Natural killer cell (primary cell): ENCODE results near the gene LRRC55. TPM values are rescaled to one million over a fixed set of nuclear protein-coding genes. Genes with fewer than 3 reads are reported as not detected.

Source experiments
- ATAC-seq, 3 donors: fragments of 150-1000 bp in 2 of 3; fragments of 200-7000 bp in 1 of 3; cut with Tn5 transposase; 1 replicate in 1 of 3; 2 replicates in 2 of 3; pipeline ENCODE4 v1.10.0; 2021; ENCODE audit warnings: mild to moderate bottlenecking in 2 of 3, moderate library complexity in 2 of 3
- DNase-seq, 2 donors: peaks; one replicate each; pipeline versions ENCODE4 v3.0.0 to v3.0.0-alpha.2; 2013 to 2021; ENCODE audit warnings: mixed read lengths in 1 of 2
- H3K27ac ChIP-seq: one replicate; pipeline ENCODE4 v1.5.1; 2013; ENCODE audit warnings: mild to moderate bottlenecking, low read length
- H3K27me3 ChIP-seq: one replicate; pipeline ENCODE4 v1.6.1; 2013; ENCODE audit warnings: low read length; ENCODE audit not compliant: control insufficient read depth, insufficient read depth
- H3K36me3 ChIP-seq: one replicate; pipeline ENCODE4 v1.6.1; 2013; ENCODE audit warnings: low read length; ENCODE audit not compliant: control insufficient read depth, insufficient read depth
- H3K4me1 ChIP-seq: one replicate; pipeline ENCODE4 v1.6.1; 2013; ENCODE audit warnings: low read length; ENCODE audit not compliant: control insufficient read depth, insufficient read depth
- H3K4me3 ChIP-seq: one replicate; pipeline ENCODE4 v1.5.1; 2013; ENCODE audit warnings: low read length
- H3K9me3 ChIP-seq: one replicate; pipeline ENCODE4 v1.6.1; 2013; ENCODE audit warnings: low read length; ENCODE audit not compliant: control insufficient read depth, insufficient read depth
- H3K27ac Mint-ChIP-seq, 2 donors: one replicate each; pipeline ENCODE4 v1.8.0; 2022; ENCODE audit warnings: mild to moderate bottlenecking in 2 of 2, mixed read lengths in 2 of 2, moderate library complexity in 1 of 2
- H3K27me3 Mint-ChIP-seq, 2 donors: one replicate each; pipeline ENCODE4 v1.8.0; 2022; ENCODE audit warnings: low read depth in 2 of 2, mixed read lengths in 2 of 2
- H3K36me3 Mint-ChIP-seq: one replicate; pipeline ENCODE4 v1.8.0; 2022; ENCODE audit warnings: mixed read lengths
- H3K4me1 Mint-ChIP-seq, 2 donors: one replicate each; pipeline ENCODE4 v1.8.0; 2022; ENCODE audit warnings: mixed read lengths in 2 of 2
- H3K4me3 Mint-ChIP-seq: one replicate; pipeline ENCODE4 v1.8.0; 2022; ENCODE audit warnings: mild to moderate bottlenecking, moderate library complexity, mixed read lengths
- H3K9me3 Mint-ChIP-seq, 2 donors: one replicate each; pipeline ENCODE4 v1.8.0; 2022; ENCODE audit warnings: mixed read lengths in 2 of 2
- CTCF ChIP-seq: fragments of 200-600 bp; IDR thresholded peaks from one replicate; pipeline ENCODE4 v1.8.0; 2022; ENCODE audit warnings: antibody characterized with exemption
- WGBS: methylation state at CpG from one replicate; pipeline ENCODE4 v1.1.7; 2013; ENCODE audit warnings: missing lambda C conversion rate; ENCODE audit not compliant: insufficient coverage; 5-methylcytosine and 5-hydroxymethylcytosine counted together
- intact Hi-C: fragments of 100-400 bp; cut with micrococcal nuclease; formaldehyde crosslinking; loops from one replicate; pipeline ENCODE4 v1.14.2; 2022
- total RNA-seq, 4 donors: library from RNA; stranded (reverse); fragments of 120-200 nt in 1 of 4; gene quantifications; one replicate each; pipeline versions ENCODE4 v1.2.3 to v1.2.4, GENCODE V29; 2013 to 2022

LRRC55 gene
- total RNA-seq, 3 donors from 2014 or later (not counting 1 experiment from before 2014, with no cell fraction given) = not detected

- H3K4me1 Mint-ChIP-seq = no peaks in the 10 kb centered on the region
- H3K27me3 Mint-ChIP-seq = peaks cover 13 to 33% of the 10 kb centered on the region in 2 donors
- H3K4me1 ChIP-seq = no peaks in the 10 kb centered on the region
- H3K9me3 ChIP-seq = no peaks in the 10 kb centered on the region
- TF ChIP-seq CTCF = no peak
- H3K36me3 ChIP-seq = no peaks in the 10 kb centered on the region
- H3K27ac ChIP-seq = no peak overlapping the region
- no peak overlapping the region for H3K4me3 ChIP-seq
- DNase-seq (no peak), ATAC-seq (no peak)
- no peak overlapping the region for H3K4me3 Mint-ChIP-seq
- no peaks in the 10 kb centered on the region for H3K9me3 Mint-ChIP-seq
- no peak overlapping the region for H3K27ac Mint-ChIP-seq
- no peaks in the 10 kb centered on the region for H3K27me3 ChIP-seq
- WGBS = 36% methylated on average over 6 of the region's 6 CpGs
- intact Hi-C loops = no loop called here
- H3K36me3 Mint-ChIP-seq = no peaks in the 10 kb centered on the region
Measured at GRCh38 chr11:57207168-57207567, 25.4 kb downstream of the LRRC55 start.

- Histone ChIP-seq H3K27me3 (no peaks in the 10 kb centered on the region), H3K36me3 (no peaks in the 10 kb centered on the region), H3K27ac (no peak overlapping the region), H3K9me3 (no peaks in the 10 kb centered on the region), H3K4me1 (no peaks in the 10 kb centered on the region), H3K4me3 (no peak overlapping the region)
- intact Hi-C loops = no loop called here
- peaks cover 9 to 20% of the 10 kb centered on the region in 2 donors for H3K27me3 Mint-ChIP-seq
- DNase-seq (no peak), ATAC-seq (no peak)
- H3K36me3 Mint-ChIP-seq = no peaks in the 10 kb centered on the region
- TF ChIP-seq CTCF = no peak
- no peak overlapping the region for H3K27ac Mint-ChIP-seq
- no peaks in the 10 kb centered on the region for H3K4me1 Mint-ChIP-seq
- H3K4me3 Mint-ChIP-seq = no peak overlapping the region
- H3K9me3 Mint-ChIP-seq = no peaks in the 10 kb centered on the region
- 33% methylated on average over 7 of the region's 7 CpGs for WGBS
Measured at GRCh38 chr11:57210781-57211180, 29.0 kb downstream of the LRRC55 start.

GRCh38 chr11:57213342-57214097 is 31.8 kb downstream of the LRRC55 start:
- Mint-ChIP-seq H3K4me1 (no peaks in the 10 kb centered on the region), H3K27me3 (peaks cover 0 to 6% of the 10 kb centered on the region in 2 donors), H3K4me3 (no peak overlapping the region), H3K27ac (no peak overlapping the region), H3K9me3 (no peaks in the 10 kb centered on the region), H3K36me3 (no peaks in the 10 kb centered on the region)
- no peak for TF ChIP-seq CTCF
- H3K27ac ChIP-seq = no peak overlapping the region
- H3K4me1 ChIP-seq = no peaks in the 10 kb centered on the region
- WGBS = 16% methylated on average over 9 of the region's 9 CpGs
- H3K27me3 ChIP-seq = no peaks in the 10 kb centered on the region
- ATAC-seq = peak in 1 of 3 donors; percentile 48
- intact Hi-C loops = no loop called here
- DNase-seq = no peak
- no peak overlapping the region for H3K4me3 ChIP-seq
- H3K9me3 ChIP-seq = no peaks in the 10 kb centered on the region
- no peaks in the 10 kb centered on the region for H3K36me3 ChIP-seq

- Histone ChIP-seq H3K36me3 (no peaks in the 10 kb centered on the region), H3K4me3 (no peak overlapping the region), H3K9me3 (no peaks in the 10 kb centered on the region), H3K27me3 (no peaks in the 10 kb centered on the region), H3K27ac (no peak overlapping the region), H3K4me1 (no peaks in the 10 kb centered on the region)
- intact Hi-C loops = no loop called here
- Mint-ChIP-seq H3K27me3 (peaks cover 0 to 6% of the 10 kb centered on the region in 2 donors), H3K4me3 (no peak overlapping the region), H3K36me3 (no peaks in the 10 kb centered on the region), H3K9me3 (no peaks in the 10 kb centered on the region), H3K4me1 (no peaks in the 10 kb centered on the region), H3K27ac (no peak overlapping the region)
- WGBS = 74% methylated on average over 2 of the region's 2 CpGs
- DNase-seq = no peak
- no peak for ATAC-seq
- TF ChIP-seq CTCF = no peak
Measured at GRCh38 chr11:57214098-57214417, 32.3 kb downstream of the LRRC55 start.
